Stimulated activated CD8-positive, alpha-beta memory T cell treated with anti-CD3 and anti-CD28 coated beads, Interleukin-2, amount 100 ng/mL, for 1 hour (primary cell): ENCODE measurements around the gene ZNF394.
"Not testable (repeated sequence)": the region's sequence is repeated elsewhere in the genome, so short reads cannot be mapped to it uniquely, and the experiment has no call there.

Experiments
- DNase-seq, 2 donors: peaks; one replicate each; pipeline ENCODE4 v3.0.0-alpha.2; 2020; ENCODE audit warnings: low read depth in 2 of 2

ZNF394 gene

GRCh38 chr7:99499721-99500636 lies at the start of gene ZNF394:
TSS of gene ZNF394 (minus strand) at chr7:99500281. CDS start at chr7:99500093, 188 bp downstream.
- peak; percentile 72 to 80 for DNase-seq

- DNase-seq, result not testable (repeated sequence)
Observed at GRCh38 chr7:99549545-99549944, 49.5 kb upstream of the ZNF394 start.

- not testable (repeated sequence) for DNase-seq
Observed at GRCh38 chr7:99545308-99545707, 45.2 kb upstream of the ZNF394 start.

GRCh38 chr7:99543916-99544315 lies 43.8 kb upstream of the ZNF394 start:
- DNase-seq, result no peak

GRCh38 chr7:99543081-99543671 lies 43.1 kb upstream of the ZNF394 start:
- no peak for DNase-seq

GRCh38 chr7:99541212-99541611 lies 41.1 kb upstream of the ZNF394 start:
- DNase-seq, result no peak

GRCh38 chr7:99540542-99540941 lies 40.5 kb upstream of the ZNF394 start:
- no peak for DNase-seq

- DNase-seq, result no peak
Observed at GRCh38 chr7:99539213-99539811, 39.2 kb upstream of the ZNF394 start.

- no peak for DNase-seq
Observed at GRCh38 chr7:99535667-99536066, 35.6 kb upstream of the ZNF394 start.

GRCh38 chr7:99531354-99531765 lies 31.3 kb upstream of the ZNF394 start:
- DNase-seq, result no peak

- DNase-seq, result no peak
Observed at GRCh38 chr7:99525713-99526440, 25.8 kb upstream of the ZNF394 start.

GRCh38 chr7:99521399-99521798 lies 21.3 kb upstream of the ZNF394 start:
- DNase-seq, result no peak

- DNase-seq, result no peak
Observed at GRCh38 chr7:99514050-99514449, 14.0 kb upstream of the ZNF394 start.

GRCh38 chr7:99505324-99505662 lies 5.2 kb upstream of the ZNF394 start:
- DNase-seq, result no peak

GRCh38 chr7:99504603-99505323 lies 4.7 kb upstream of the ZNF394 start, which contains the start of gene ZKSCAN5:
TSS of gene ZKSCAN5 (plus strand) at chr7:99504662. CDS start at chr7:99506045, 1,383 bp downstream.
- peak; percentile 91 to 94 for DNase-seq

- DNase-seq, result no peak
Observed at GRCh38 chr7:99504281-99504602, 4.2 kb upstream of the ZNF394 start.

GRCh38 chr7:99501236-99501635 lies 1.2 kb upstream of the ZNF394 start:
- DNase-seq, result not testable (repeated sequence)

GRCh38 chr7:99500637-99501009 lies 542 bp upstream of the ZNF394 start:
- no peak for DNase-seq

GRCh38 chr7:99499371-99499720 lies 735 bp downstream of the ZNF394 start:
- DNase-seq, result no peak

GRCh38 chr7:99498546-99498944 lies 1.5 kb downstream of the ZNF394 start:
- DNase-seq, result no peak

- DNase-seq, result no peak
Observed at GRCh38 chr7:99497766-99498545, 2.1 kb downstream of the ZNF394 start.
